Natural killer cell treated with Interleukin-12 subunit alpha and Interleukin-12 subunit beta and Interleukin-15 and Interleukin-18, amount 100 ng/mL, for 72 hours (primary cell): ENCODE measurements around the gene CACNA2D3. TPM values are rescaled to one million over a fixed set of nuclear protein-coding genes. Genes with fewer than 3 reads are reported as not detected.

Experiments used
- ATAC-seq, 2 donors: fragments of 150-1000 bp; cut with Tn5 transposase in 1 of 2; sonication (Bioruptor Pico), chemical (Tn5 transposase) in 1 of 2; 2 replicates each; pipeline ENCODE4 v1.10.0; 2021
- DNase-seq: peaks from one replicate; pipeline ENCODE4 v3.0.0; 2022; ENCODE audit warnings: low spot score
- H3K27ac Mint-ChIP-seq, 2 donors: 1 replicate in 1 of 2; 2 replicates in 1 of 2; pipeline ENCODE4 v1.8.0; 2022; ENCODE audit warnings: mixed read lengths in 2 of 2, mild to moderate bottlenecking in 1 of 2, moderate library complexity in 1 of 2
- H3K27me3 Mint-ChIP-seq, 2 donors: 1 replicate in 1 of 2; 2 replicates in 1 of 2; pipeline ENCODE4 v1.8.0; 2022; ENCODE audit warnings: mixed read lengths in 2 of 2
- H3K36me3 Mint-ChIP-seq: one replicate; pipeline ENCODE4 v1.8.0; 2022; ENCODE audit warnings: mixed read lengths
- H3K4me1 Mint-ChIP-seq, 2 donors: 1 replicate in 1 of 2; 2 replicates in 1 of 2; pipeline ENCODE4 v1.8.0; 2022; ENCODE audit warnings: low read depth in 2 of 2, mixed read lengths in 2 of 2, mild to moderate bottlenecking in 1 of 2
- H3K4me3 Mint-ChIP-seq: one replicate; pipeline ENCODE4 v1.8.0; 2022; ENCODE audit warnings: mixed read lengths
- H3K9me3 Mint-ChIP-seq: 2 replicates; pipeline ENCODE4 v1.8.0; 2022; ENCODE audit warnings: mixed read lengths
- total RNA-seq, 2 donors: library from RNA; stranded (reverse); gene quantifications; one replicate each; pipeline ENCODE4 v1.2.3, GENCODE V29; 2022

CACNA2D3 gene
- total RNA-seq, 2 donors from 2014 or later = not detected

DNA sequence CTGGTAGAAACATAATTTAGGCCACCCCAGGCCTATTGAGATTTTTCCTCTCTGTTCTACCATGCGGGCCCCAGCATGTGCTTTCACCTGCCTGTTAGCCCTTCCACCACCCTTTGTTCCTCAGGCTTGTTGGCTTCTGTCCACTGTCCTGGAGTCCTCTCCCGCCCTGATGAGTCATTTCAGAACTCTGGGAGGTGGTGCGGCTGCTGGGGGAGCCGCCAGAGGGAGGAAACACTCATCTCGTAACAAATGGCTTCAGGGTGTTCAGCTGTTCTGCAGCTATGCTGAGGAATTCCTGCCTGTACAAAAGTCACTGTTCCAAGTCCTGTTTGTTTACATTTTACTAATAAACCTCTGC is 769.2 kb downstream of the CACNA2D3 start:
- no peak for DNase-seq
- no peak overlapping the region for H3K27ac Mint-ChIP-seq
- no peaks in the 10 kb centered on the region for H3K27me3 Mint-ChIP-seq
- no peaks in the 10 kb centered on the region for H3K36me3 Mint-ChIP-seq
- ATAC-seq = no peak
- H3K4me1 Mint-ChIP-seq = no peaks in the 10 kb centered on the region
- no peak overlapping the region for H3K4me3 Mint-ChIP-seq
- H3K9me3 Mint-ChIP-seq = peaks cover 5% of the 10 kb centered on the region

DNA sequence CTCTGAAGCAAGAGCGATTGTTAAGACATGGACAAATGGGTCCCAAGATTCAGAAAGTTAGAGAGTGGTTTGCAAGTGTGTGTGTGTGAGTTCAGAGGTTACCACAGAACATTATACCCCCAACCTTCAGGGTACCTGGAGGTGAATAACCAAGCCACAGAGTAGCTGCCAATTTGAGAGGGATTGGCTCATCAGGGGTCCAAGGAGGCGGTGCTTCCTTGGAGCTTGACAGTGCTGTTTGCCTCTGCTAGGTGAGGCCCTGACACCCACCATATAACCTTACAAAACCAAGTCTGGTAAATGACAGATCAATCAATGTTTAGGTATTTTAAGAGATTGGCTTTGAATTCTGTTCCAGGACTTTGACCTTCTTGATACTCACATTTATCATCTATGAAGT is 769.8 kb downstream of the CACNA2D3 start:
- ATAC-seq (no peak), DNase-seq (no peak)
- Mint-ChIP-seq H3K27ac (no peak overlapping the region), H3K9me3 (peaks cover 5% of the 10 kb centered on the region), H3K4me1 (no peaks in the 10 kb centered on the region), H3K36me3 (no peaks in the 10 kb centered on the region), H3K27me3 (no peaks in the 10 kb centered on the region), H3K4me3 (no peak overlapping the region)

DNA sequence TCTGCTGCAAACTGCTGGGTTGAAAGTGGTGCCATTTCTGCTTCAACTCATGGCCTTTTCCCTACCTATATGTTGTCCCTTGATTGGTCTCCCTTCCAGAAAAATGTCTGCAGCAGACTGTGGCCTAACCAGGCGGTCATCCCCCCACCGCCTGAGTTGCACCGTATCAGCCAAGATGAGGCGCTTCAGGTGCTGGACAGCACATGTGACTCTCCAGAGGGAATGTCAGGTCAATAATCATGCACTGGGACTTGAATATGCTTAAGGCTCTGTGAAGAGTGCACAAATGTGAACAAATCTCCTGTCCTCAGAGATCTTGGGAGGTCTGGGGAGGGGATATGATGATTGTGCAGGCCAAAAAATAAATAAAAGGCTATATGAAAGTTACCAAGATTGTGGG is 773.3 kb downstream of the CACNA2D3 start:
- no peaks in the 10 kb centered on the region for H3K36me3 Mint-ChIP-seq
- ATAC-seq (no peak), DNase-seq (no peak)
- H3K4me3 Mint-ChIP-seq = no peak overlapping the region
- no peaks in the 10 kb centered on the region for H3K27me3 Mint-ChIP-seq
- peaks cover 2% of the 10 kb centered on the region for H3K9me3 Mint-ChIP-seq
- no peaks in the 10 kb centered on the region for H3K4me1 Mint-ChIP-seq
- H3K27ac Mint-ChIP-seq = no peak overlapping the region

DNA sequence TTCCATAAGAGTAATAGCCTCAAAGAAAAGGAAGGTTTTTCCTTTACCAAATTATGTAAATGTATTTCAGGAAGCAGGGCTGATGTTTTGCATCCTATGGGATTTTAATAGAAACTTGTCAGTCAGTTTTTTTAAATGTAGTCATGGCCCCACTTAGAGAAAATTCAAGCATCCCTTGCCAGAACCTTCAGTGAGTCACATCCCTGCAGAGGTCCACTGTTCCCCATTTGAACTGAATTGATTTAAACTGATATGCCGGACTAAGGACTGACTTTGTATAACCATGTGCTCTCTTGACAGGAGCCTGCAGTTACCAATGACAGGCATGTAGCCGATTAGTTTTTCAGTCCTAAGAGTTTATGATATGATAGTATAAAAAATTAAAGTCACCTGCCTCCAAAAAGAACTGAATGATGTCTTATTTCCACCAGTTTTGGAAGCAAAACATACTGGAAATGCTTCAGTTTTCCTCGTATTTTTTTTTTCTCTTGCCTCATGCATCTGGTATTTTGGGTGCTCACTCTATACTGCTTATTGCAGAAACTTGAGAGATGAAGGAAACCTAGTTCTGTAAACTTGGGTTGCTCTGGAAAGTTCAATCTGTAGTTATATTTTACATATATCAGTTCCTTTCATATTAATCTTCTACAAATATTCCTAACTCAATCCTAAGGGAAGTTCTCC is 774.8 kb downstream of the CACNA2D3 start:
- H3K4me1 Mint-ChIP-seq = no peaks in the 10 kb centered on the region
- ATAC-seq (no peak), DNase-seq (no peak)
- peaks cover 5% of the 10 kb centered on the region for H3K9me3 Mint-ChIP-seq
- no peaks in the 10 kb centered on the region for H3K36me3 Mint-ChIP-seq
- no peak overlapping the region for H3K27ac Mint-ChIP-seq
- no peaks in the 10 kb centered on the region for H3K27me3 Mint-ChIP-seq
- H3K4me3 Mint-ChIP-seq = no peak overlapping the region

DNA sequence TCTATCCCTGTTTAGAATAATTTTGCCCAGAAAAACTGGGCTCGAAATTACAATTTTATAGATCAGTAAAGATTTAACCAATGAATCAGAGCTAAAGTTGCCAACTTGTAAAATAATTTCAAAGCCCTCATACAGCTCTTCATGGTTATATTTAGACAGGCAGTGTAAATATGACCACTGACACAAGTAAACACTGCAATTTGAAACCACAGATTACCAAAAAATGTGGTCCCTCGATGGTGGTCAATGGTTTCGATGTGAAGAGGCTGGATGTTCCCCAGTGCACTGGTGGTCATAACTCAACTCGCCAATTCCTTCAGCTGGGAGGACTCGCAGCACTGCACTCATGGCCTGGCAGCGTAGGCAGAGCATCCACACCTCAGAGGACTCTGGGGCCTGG is 776.9 kb downstream of the CACNA2D3 start:
- H3K27me3 Mint-ChIP-seq = no peaks in the 10 kb centered on the region
- H3K4me1 Mint-ChIP-seq = no peaks in the 10 kb centered on the region
- ATAC-seq = no peak
- no peak overlapping the region for H3K27ac Mint-ChIP-seq
- H3K9me3 Mint-ChIP-seq = peaks cover 5% of the 10 kb centered on the region
- no peak for DNase-seq
- no peak overlapping the region for H3K4me3 Mint-ChIP-seq
- H3K36me3 Mint-ChIP-seq = no peaks in the 10 kb centered on the region

DNA sequence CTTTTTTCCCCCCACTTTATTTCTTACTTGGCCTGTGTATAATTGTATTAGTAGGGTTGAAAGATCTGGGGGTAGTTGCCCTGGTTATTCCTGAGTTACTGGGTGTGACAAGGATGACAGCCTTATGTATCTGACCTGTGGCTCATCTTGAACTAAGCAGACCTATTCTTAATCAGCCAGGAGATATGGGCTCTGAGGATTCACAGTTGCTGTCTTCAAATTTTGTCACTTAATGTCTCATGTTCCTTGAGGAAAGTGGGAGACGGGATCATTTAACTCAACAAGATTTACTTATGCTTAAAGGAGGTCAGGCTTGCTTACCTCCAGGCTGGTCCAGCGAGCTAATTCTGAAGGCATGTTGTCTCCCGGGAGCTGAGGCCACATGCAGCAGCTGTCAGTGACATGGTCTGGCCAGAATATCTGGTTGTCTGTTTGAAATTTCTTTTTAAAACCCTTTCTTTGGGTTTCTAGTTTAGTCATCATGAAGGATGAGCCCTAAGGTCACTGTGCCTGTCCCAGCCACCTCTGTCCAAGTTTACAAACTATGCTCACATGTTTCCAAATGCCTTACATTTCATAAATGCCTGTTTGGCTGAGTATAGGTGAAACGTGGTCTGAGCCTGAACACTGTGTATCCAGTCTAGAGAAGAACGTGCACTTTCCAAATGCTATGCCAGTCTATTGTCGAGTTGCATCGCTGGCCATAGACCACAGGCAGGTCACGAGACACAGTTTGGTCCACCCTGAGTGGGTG is 778.7 kb downstream of the CACNA2D3 start:
- DNase-seq (no peak), ATAC-seq (no peak)
- Mint-ChIP-seq H3K36me3 (no peaks in the 10 kb centered on the region), H3K4me1 (no peaks in the 10 kb centered on the region), H3K4me3 (no peak overlapping the region), H3K27ac (no peak overlapping the region), H3K27me3 (no peaks in the 10 kb centered on the region), H3K9me3 (peaks cover 9% of the 10 kb centered on the region)

DNA sequence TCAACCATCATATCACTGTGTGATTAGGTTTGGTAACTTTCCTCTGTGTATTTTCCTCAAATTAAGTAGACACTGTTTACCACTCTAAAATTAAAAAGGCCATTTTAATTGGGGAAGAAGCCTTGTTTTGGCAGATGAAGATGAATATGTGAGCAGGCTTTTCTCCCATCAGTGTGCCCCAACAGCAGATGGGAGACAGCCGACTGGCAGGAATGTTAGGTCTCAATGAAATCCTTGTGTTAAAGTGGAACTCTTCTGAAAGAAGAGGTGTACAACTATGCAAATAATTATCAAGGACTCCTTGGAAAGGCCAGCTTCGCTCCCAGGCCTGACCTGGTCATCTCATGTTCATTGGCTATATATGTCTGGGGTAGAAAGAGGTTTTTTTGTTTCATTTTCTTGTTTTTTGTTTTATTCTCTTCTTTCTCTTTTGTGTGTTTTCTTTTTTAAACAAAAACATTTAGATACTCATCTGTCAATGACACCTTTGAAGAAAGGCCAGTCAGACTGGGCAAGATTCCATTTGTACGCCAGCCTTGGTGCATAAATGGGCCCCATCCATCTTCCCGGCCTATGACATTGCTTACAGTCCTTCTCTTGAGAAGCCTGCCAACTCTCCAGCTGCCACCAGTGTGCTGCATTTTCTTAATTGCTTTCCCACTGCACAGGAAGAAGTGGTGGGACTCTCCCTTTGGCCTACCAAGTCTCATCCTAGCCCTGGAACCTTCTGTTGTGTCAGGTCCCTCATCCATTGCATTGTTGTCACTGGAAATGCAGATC is 779.7 kb downstream of the CACNA2D3 start:
- Mint-ChIP-seq H3K4me1 (no peaks in the 10 kb centered on the region), H3K36me3 (no peaks in the 10 kb centered on the region), H3K4me3 (no peak overlapping the region), H3K27ac (no peak overlapping the region), H3K27me3 (no peaks in the 10 kb centered on the region), H3K9me3 (peaks cover 9% of the 10 kb centered on the region)
- DNase-seq (no peak), ATAC-seq (no peak)

DNA sequence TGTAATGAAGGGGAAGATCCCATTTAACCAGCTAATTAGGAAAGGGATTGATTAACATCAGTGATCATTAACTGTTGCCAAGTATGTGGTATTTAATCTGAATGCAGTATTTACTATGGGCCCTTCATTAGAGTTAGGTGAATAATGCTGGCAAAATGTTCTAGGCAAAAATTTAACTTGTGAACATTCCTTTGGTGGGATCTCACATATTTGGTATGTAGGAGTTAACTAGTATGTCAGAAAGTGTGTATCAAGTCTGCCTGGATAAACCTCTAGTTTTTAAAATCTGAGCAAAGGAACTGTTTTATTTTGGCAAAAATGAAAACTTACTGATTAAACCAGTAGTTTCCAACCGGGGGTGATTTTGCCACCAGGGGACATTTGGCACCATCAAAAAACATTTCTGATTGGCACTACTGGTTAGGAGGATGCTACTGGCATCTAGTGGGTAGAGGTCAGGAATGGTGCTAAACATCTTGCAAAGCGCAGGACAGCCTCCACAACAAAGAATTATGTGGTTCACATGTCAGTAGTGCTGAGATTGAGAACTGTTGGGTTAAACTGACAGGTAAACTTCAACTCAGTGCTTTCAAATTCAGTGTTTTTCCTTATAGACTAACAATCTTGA is 783.0 kb downstream of the CACNA2D3 start:
- DNase-seq = no peak
- Mint-ChIP-seq H3K27me3 (no peaks in the 10 kb centered on the region), H3K9me3 (peaks cover 9% of the 10 kb centered on the region), H3K36me3 (no peaks in the 10 kb centered on the region), H3K4me1 (no peaks in the 10 kb centered on the region), H3K27ac (no peak overlapping the region), H3K4me3 (no peak overlapping the region)
- ATAC-seq = no peak

DNA sequence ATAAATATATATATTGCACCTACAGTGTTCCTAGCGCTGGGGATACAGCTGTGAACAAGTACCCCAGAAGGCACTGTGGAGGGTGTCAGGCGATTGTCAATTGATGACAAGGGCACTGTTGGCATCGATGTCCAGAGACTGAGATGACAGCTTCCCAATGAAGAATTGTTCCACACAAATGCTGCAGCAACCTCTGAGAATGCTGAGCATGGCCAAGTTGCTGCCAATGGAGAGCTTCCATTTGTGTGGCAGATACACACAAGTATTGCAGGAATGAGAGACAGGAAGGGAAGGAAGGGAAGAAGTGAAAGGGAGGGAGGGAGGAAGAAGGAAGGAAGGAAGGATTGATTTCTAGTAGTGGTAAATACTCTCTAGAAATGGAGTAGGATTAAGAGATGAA is 783.6 kb downstream of the CACNA2D3 start:
- H3K27ac Mint-ChIP-seq = no peak overlapping the region
- H3K4me1 Mint-ChIP-seq = no peaks in the 10 kb centered on the region
- H3K9me3 Mint-ChIP-seq = peaks cover 4% of the 10 kb centered on the region
- H3K36me3 Mint-ChIP-seq = no peaks in the 10 kb centered on the region
- no peak for DNase-seq
- ATAC-seq = no peak
- no peak overlapping the region for H3K4me3 Mint-ChIP-seq
- no peaks in the 10 kb centered on the region for H3K27me3 Mint-ChIP-seq

DNA sequence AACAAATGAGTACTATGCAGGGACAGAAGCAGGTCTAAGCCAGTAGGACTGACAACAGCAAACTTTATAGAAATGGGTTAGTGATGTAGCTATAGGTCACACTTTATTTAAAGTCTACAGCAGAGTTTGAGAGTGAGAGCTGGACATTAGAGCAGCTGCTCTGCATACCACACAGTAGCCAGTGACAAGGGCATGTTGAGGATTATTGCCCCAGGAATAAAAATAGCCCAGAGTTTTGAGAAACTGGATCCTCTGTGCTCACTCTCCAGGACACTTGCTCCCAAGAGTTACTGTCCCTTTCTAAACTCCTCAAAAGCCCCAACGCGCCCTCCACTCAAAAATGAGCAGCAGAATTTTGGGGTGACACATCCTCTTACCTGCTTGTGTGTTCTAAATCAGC is 784.4 kb downstream of the CACNA2D3 start:
- no peaks in the 10 kb centered on the region for H3K27me3 Mint-ChIP-seq
- DNase-seq (no peak), ATAC-seq (no peak)
- H3K9me3 Mint-ChIP-seq = peaks cover 8% of the 10 kb centered on the region
- no peak overlapping the region for H3K4me3 Mint-ChIP-seq
- no peaks in the 10 kb centered on the region for H3K36me3 Mint-ChIP-seq
- H3K27ac Mint-ChIP-seq = no peak overlapping the region
- H3K4me1 Mint-ChIP-seq = no peaks in the 10 kb centered on the region

DNA sequence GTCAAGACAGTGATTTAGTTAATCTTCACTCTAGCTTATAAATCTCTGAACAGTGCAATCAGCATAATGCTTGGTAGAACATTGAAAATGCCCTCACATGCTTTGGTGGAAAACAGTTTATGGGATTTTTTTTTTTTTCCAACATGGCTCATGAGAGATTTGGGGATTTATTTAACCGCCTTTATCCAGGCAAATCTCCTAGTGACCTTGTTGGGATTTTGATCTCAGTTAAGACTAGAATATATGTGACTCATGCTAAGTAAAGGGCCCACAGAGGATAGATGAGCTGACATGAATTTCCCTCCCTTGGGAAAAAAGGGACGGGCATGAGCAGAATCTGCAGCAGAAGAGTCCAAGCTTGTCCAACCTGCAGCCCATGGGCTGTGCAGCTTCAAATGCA is 786.8 kb downstream of the CACNA2D3 start:
- Mint-ChIP-seq H3K9me3 (peaks cover 13% of the 10 kb centered on the region), H3K27ac (no peak overlapping the region), H3K27me3 (no peaks in the 10 kb centered on the region), H3K4me1 (no peaks in the 10 kb centered on the region), H3K4me3 (no peak overlapping the region), H3K36me3 (no peaks in the 10 kb centered on the region)
- ATAC-seq (no peak), DNase-seq (no peak)

DNA sequence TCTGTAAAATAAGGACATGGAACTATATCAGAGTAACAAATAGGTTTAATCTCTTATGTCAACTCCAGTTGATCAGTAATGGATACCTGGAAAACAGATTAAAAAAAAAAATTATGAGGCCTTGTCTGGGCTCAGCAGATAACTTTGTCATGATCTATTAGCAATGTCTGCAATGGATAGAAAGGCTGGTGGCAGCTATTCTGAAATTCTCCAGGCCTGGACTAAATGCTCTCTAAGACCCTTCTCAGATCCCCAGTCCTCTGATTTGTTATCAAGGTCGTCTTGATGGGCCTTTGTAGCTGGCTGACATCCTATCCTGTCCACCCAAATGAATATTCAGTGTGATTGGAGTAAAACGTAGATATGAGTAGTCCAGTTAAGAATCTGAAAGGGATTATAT is 791.8 kb downstream of the CACNA2D3 start:
- H3K27me3 Mint-ChIP-seq = no peaks in the 10 kb centered on the region
- no peak for DNase-seq
- H3K36me3 Mint-ChIP-seq = no peaks in the 10 kb centered on the region
- ATAC-seq = no peak
- H3K4me1 Mint-ChIP-seq = no peaks in the 10 kb centered on the region
- peaks cover 9% of the 10 kb centered on the region for H3K9me3 Mint-ChIP-seq
- H3K4me3 Mint-ChIP-seq = no peak overlapping the region
- H3K27ac Mint-ChIP-seq = no peak overlapping the region

DNA sequence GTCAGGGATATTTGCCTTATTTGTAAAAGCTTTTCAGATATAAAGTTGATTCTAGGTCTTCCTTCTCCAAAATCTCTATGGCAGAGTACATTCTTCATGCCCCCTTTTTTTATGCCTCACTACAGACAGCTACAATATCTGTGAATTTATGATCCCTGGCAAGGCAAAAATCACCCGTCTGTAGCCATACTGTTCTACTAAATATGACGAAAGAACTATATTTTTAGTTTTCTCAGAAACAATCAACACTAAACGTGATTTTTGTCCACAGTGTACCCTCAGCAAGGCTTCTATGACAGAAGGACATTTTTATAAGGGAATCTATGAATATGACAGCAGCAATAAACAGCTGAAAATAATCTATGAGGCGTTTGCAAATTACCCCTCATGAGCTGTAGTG is 792.8 kb downstream of the CACNA2D3 start:
- Mint-ChIP-seq H3K4me3 (no peak overlapping the region), H3K27ac (no peak overlapping the region), H3K36me3 (no peaks in the 10 kb centered on the region), H3K9me3 (peaks cover 9% of the 10 kb centered on the region), H3K27me3 (no peaks in the 10 kb centered on the region), H3K4me1 (no peaks in the 10 kb centered on the region)
- no peak for DNase-seq
- no peak for ATAC-seq

DNA sequence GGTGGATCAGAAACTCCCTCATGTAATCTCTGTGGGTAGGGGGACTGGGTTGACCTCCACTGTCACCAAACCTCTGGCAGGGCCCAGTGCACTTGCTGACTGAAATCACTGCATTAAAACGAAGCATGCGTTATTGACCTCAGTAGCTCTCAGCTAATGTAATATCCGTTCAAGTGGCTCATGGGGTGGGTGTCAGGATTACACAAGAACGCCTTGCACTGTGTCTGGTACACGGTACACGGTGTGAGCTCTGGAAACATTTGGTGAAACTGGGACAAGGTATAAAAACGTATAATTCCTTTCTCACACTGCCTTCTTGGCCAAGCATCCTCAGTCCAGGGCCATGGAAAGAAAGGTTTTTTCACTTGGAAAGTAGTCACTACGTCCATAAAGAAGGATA is 793.6 kb downstream of the CACNA2D3 start:
- Mint-ChIP-seq H3K4me1 (no peaks in the 10 kb centered on the region), H3K27me3 (no peaks in the 10 kb centered on the region), H3K36me3 (no peaks in the 10 kb centered on the region), H3K27ac (no peak overlapping the region), H3K4me3 (no peak overlapping the region), H3K9me3 (peaks cover 9% of the 10 kb centered on the region)
- ATAC-seq (no peak), DNase-seq (no peak)
